Measurements from ENCODE around the gene IQCE.

The IQCE gene

DNA sequence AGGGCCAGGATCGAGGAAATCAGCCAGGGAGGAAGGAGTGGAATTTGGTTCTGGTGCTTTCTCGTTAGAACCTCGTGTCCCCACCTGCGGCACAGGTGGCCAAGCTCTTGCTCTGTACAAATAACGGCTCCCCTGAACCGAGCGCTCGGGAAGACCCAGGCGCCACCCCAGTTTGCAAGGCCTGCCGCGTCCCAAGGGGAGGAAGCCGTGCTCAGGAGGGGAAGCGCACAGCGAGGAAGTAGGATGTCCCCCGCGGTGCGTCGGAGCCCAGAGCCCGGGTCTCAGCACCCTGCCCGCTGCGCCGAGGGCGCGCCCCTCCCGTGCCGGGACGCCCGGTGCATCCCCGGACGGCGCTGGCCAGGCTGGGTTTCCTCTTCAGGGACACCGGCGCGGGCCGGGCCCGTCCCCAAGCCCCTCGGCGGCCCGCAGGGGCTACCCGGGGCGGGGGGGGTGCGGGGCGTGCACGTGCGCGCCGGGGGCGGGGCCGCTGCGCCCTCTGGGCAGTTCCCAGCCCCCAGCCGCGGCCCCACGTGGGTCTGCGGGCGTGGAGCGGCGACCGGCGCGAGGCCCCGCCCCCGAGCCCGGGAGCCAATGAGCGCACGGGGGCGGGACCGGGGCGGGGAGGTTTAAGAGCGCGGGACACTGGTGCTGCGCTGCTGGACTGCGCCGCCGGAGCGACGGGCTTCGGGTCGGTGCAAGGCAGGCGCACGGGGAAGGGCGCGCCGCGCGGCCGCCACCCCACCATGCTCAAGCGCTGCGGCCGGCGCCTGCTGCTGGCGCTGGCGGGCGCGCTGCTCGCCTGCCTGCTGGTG lies 39.5 kb upstream of the IQCE start, which contains the start of gene LFNG:
Gene LFNG, plus strand, starts transcription at position 656 of the 812 bp plus-strand sequence. Its CDS starts 88 bp downstream, at position 744.
- TF ChIP-seq TAF1 (IDR thresholded peaks at IDR 0.05; ENCODE audit: low read depth) (peak; percentile 90; the same call in 1 of the 2 replicates), CEBPB (IDR thresholded peaks at IDR 0.05) (no peak), ZBTB7A (IDR thresholded peaks at IDR 0.05; ENCODE audit: low read depth) (no peak), CREB1 (IDR thresholded peaks at IDR 0.05; ENCODE audit: low read depth) (no peak), EP300 (IDR thresholded peaks at IDR 0.05; ENCODE audit: borderline replicate concordance) (no peak; the same call in 1 of the 2 replicates), TEAD4 (IDR thresholded peaks at IDR 0.05) (no peak), RAD21 (IDR thresholded peaks at IDR 0.05; ENCODE audit: low read depth) (no peak), EGR1 (IDR thresholded peaks at IDR 0.05) (no peak), NFIC (IDR thresholded peaks at IDR 0.05) (no peak; the same call in 1 of the 2 replicates), TCF12 (IDR thresholded peaks at IDR 0.05; ENCODE audit: low read depth) (no peak), FOXM1 (IDR thresholded peaks at IDR 0.05; ENCODE audit: borderline replicate concordance, low read depth) (no peak), YY1 (IDR thresholded peaks at IDR 0.05; ENCODE audit: low read depth) (0 out of 2 replicates have a peak, but pooled peaks have one; percentile 19)
- TF ChIP-seq, protein P1, sequence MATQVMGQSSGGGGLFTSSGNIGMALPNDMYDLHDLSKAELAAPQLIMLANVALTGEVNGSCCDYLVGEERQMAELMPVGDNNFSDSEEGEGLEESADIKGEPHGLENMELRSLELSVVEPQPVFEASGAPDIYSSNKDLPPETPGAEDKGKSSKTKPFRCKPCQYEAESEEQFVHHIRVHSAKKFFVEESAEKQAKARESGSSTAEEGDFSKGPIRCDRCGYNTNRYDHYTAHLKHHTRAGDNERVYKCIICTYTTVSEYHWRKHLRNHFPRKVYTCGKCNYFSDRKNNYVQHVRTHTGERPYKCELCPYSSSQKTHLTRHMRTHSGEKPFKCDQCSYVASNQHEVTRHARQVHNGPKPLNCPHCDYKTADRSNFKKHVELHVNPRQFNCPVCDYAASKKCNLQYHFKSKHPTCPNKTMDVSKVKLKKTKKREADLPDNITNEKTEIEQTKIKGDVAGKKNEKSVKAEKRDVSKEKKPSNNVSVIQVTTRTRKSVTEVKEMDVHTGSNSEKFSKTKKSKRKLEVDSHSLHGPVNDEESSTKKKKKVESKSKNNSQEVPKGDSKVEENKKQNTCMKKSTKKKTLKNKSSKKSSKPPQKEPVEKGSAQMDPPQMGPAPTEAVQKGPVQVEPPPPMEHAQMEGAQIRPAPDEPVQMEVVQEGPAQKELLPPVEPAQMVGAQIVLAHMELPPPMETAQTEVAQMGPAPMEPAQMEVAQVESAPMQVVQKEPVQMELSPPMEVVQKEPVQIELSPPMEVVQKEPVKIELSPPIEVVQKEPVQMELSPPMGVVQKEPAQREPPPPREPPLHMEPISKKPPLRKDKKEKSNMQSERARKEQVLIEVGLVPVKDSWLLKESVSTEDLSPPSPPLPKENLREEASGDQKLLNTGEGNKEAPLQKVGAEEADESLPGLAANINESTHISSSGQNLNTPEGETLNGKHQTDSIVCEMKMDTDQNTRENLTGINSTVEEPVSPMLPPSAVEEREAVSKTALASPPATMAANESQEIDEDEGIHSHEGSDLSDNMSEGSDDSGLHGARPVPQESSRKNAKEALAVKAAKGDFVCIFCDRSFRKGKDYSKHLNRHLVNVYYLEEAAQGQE (IDR thresholded peaks at IDR 0.05; ENCODE audit: low read depth) = 0 out of 2 replicates have a peak, but pooled peaks have one; percentile 32
- TF ChIP-seq, protein P2, sequence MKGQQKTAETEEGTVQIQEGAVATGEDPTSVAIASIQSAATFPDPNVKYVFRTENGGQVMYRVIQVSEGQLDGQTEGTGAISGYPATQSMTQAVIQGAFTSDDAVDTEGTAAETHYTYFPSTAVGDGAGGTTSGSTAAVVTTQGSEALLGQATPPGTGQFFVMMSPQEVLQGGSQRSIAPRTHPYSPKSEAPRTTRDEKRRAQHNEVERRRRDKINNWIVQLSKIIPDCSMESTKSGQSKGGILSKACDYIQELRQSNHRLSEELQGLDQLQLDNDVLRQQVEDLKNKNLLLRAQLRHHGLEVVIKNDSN (IDR thresholded peaks at IDR 0.05) = peak; percentile 80
- TF ChIP-seq, protein P3, sequence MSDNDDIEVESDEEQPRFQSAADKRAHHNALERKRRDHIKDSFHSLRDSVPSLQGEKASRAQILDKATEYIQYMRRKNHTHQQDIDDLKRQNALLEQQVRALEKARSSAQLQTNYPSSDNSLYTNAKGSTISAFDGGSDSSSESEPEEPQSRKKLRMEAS (IDR thresholded peaks at IDR 0.05) = peak; percentile 66

DNA sequence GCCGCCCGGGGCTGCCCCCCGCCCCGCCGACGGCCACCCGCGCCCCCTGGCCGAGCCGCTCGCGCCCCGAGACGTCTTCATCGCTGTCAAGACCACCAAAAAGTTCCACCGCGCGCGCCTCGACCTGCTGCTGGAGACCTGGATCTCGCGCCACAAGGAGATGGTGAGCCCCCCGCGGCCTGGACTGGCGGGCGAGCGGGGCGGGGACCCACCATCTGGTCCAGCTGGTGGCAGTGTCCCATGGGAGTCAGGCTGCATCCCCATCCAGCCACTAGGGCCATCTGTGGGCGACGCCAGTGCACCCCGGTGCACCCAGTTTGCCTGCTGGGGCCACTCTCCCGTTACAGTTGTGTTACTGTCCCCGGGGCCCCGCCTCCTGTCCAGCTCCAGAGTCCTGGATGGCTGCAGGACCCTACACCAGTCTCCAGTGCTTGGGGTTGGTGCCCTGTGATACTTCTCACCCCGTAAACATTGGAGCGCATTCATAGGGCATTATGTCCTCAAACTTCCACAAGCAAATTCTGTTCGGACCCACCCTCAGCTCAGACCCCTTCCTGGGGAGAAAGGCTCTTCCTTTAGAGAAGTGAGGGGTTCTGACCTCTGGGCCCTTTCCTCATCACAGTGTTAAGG lies 38.5 kb upstream of the IQCE start:
- TF ChIP-seq ZBTB7A (IDR thresholded peaks at IDR 0.05; ENCODE audit: low read depth) (0 out of 2 replicates have a peak, but pooled peaks have one; percentile 15), YY1 (IDR thresholded peaks at IDR 0.05; ENCODE audit: low read depth) (no peak)

DNA sequence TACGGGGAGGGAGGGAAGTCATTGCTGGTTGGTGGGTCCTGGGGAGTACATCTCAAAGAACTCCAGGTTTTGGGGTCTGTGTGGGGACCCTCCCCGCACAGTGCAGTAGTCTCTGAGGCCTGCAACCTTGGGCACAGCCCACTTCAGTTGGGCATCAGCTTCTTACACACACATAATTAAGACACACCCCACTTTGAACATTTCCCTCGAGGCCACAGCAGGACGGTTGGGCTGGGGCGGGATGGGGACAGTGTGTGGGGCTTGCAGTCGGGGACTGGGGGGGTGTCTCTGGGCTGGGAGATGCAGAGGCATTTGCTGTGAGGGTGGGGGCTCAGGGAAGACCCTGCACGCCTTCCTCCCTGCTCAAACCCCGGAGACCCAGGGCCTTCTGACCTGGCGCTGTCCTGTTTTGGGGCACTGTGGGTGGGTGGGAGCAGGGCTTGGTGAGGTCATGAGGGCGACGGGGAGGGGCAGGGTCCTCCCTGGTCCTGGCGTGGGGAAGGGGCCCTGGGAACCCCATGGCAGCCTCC lies 38.0 kb upstream of the IQCE start:
- TF ChIP-seq ZBTB7A (IDR thresholded peaks at IDR 0.05; ENCODE audit: low read depth) (0 out of 2 replicates have a peak, but pooled peaks have one; percentile 7), TEAD4 (IDR thresholded peaks at IDR 0.05) (no peak)

DNA sequence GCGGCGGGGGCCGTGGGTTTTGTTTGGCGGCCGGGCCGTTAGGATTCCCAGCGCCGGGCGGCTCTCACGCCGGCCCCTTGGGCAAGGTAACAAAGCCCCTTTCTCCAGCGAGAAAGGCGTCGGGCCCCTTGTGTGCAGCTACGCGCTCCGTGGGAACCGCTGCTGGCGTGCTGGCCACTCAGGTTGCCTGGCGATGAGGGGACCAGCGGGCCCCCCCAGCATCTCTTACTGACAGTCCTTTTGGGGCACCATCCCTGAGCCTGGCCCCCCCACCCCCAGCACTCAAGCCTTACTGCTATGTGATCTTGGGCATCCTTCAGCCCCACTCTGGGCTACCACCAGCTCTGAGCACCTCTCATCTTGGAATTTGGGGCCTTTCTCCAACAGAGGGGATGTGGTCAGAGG lies 37.4 kb upstream of the IQCE start:
- no peak for TF ChIP-seq TCF12 (IDR thresholded peaks at IDR 0.05; ENCODE audit: low read depth)
- no peak for TF ChIP-seq FOXM1 (IDR thresholded peaks at IDR 0.05; ENCODE audit: borderline replicate concordance, low read depth)
- TF ChIP-seq, protein P2 (IDR thresholded peaks at IDR 0.05) = no peak
- TF ChIP-seq EP300 (IDR thresholded peaks at IDR 0.05; ENCODE audit: borderline replicate concordance) = no peak
- no peak for TF ChIP-seq NFIC (IDR thresholded peaks at IDR 0.05)
- TF ChIP-seq ZBTB7A (IDR thresholded peaks at IDR 0.05; ENCODE audit: low read depth) = no peak
- no peak for TF ChIP-seq EGR1 (IDR thresholded peaks at IDR 0.05)
- TF ChIP-seq RAD21 (IDR thresholded peaks at IDR 0.05; ENCODE audit: low read depth) = no peak
- no peak for TF ChIP-seq YY1 (IDR thresholded peaks at IDR 0.05; ENCODE audit: low read depth)

DNA sequence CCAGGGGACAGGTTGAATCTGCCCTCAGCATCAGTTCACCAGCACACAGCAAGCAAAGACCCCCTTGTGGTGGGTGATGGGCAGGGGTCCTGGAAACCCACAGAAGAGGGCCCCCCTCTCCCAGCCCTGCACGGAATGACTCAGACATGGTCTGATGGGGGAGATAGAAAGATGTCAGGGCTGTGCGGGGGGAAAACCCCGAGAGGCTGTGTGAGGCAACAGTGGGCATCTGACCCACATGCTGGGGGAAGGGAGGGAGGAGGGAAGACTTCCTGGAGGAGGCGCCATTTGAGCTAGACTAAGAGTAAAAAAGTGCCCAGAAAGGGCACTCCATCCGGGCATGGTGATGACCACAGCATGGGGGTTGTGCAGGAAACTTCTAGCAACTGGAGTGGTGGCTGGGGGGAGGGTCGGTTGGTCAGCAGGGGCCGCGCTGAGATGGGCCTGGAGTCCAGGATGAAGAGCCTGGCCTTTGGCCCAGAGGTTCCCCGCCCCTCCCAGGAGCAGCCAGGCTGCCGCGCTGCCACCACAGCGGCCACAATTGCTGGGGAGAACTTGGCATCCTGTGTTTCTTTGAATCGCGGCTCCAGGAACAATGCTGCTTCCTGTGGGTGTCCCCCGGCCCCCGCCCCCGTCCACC lies 36.7 kb upstream of the IQCE start:
- TF ChIP-seq, protein P3 (IDR thresholded peaks at IDR 0.05) = no peak
- no peak for TF ChIP-seq FOXM1 (IDR thresholded peaks at IDR 0.05; ENCODE audit: borderline replicate concordance, low read depth)
- TF ChIP-seq TAF1 (IDR thresholded peaks at IDR 0.05; ENCODE audit: low read depth) = no peak
- no peak for TF ChIP-seq CREB1 (IDR thresholded peaks at IDR 0.05; ENCODE audit: low read depth)
- TF ChIP-seq, protein P2 (IDR thresholded peaks at IDR 0.05) = no peak
- no peak for TF ChIP-seq RAD21 (IDR thresholded peaks at IDR 0.05; ENCODE audit: low read depth)
- no peak for TF ChIP-seq CEBPB (IDR thresholded peaks at IDR 0.05)
- TF ChIP-seq EGR1 (IDR thresholded peaks at IDR 0.05) = no peak
- TF ChIP-seq EP300 (IDR thresholded peaks at IDR 0.05; ENCODE audit: borderline replicate concordance) = no peak
- no peak; the same call in 1 of the 2 replicates for TF ChIP-seq ZBTB7A (IDR thresholded peaks at IDR 0.05; ENCODE audit: low read depth)
- TF ChIP-seq, protein P1 (IDR thresholded peaks at IDR 0.05; ENCODE audit: low read depth) = no peak
- TF ChIP-seq YY1 (IDR thresholded peaks at IDR 0.05; ENCODE audit: low read depth) = no peak
